ENCODE data around the gene SPAG9. TPM values are rescaled to one million over a fixed set of nuclear protein-coding genes. Genes with fewer than 3 reads are reported as not detected.
A peak's percentile ranks its signal among the peaks of the same experiment; 100 is the strongest.

SPAG9 gene
- total and polyA plus RNA-seq, 2 experiments from 2014 or later = 26.5 to 82.7 TPM

DNA sequence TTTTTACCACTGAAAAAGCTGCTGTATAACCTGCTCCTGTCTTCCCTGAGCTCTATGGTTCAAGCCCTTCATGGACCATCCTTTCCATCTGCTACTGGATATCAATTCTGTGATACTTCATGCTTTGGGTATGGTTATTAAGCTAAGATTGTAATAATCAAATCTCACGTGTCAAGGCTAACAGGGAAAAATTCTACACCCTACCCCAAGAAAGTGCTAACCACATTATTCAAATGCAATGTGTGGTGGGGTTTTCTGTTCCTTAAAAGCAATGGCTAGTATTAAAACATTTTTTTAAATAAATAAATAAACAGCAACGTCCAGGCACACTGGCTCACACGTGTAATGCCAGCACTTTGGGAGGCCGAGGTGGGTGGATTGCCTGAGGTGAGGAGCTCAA lies 65.9 kb downstream of the SPAG9 start:
- H2AFZ ChIP-seq = no peak overlapping the region
- 97% methylated on average over 4 of the region's 4 CpGs for WGBS (ENCODE audit: low lambda C conversion rate, missing lambda C conversion rate)
- no peaks in the 10 kb centered on the region for H3K9me3 ChIP-seq (ENCODE audit: low read depth)
- no peak overlapping the region for H3K4me3 ChIP-seq
- H3K27ac ChIP-seq = no peak overlapping the region
- no peak overlapping the region for H3K4me2 ChIP-seq
- H3K27me3 ChIP-seq = no peaks in the 10 kb centered on the region
- TF ChIP-seq EZH2phosphoT487 (IDR thresholded peaks at IDR 0.05; ENCODE audit: low read depth, severe bottlenecking, unreplicated experiment) = no peak
- TF ChIP-seq, protein P1, sequence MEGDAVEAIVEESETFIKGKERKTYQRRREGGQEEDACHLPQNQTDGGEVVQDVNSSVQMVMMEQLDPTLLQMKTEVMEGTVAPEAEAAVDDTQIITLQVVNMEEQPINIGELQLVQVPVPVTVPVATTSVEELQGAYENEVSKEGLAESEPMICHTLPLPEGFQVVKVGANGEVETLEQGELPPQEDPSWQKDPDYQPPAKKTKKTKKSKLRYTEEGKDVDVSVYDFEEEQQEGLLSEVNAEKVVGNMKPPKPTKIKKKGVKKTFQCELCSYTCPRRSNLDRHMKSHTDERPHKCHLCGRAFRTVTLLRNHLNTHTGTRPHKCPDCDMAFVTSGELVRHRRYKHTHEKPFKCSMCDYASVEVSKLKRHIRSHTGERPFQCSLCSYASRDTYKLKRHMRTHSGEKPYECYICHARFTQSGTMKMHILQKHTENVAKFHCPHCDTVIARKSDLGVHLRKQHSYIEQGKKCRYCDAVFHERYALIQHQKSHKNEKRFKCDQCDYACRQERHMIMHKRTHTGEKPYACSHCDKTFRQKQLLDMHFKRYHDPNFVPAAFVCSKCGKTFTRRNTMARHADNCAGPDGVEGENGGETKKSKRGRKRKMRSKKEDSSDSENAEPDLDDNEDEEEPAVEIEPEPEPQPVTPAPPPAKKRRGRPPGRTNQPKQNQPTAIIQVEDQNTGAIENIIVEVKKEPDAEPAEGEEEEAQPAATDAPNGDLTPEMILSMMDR (IDR thresholded peaks at IDR 0.05; ENCODE audit: poor library complexity) = no peak
- no peak for TF ChIP-seq EZH2 (IDR thresholded peaks at IDR 0.05; ENCODE audit: borderline replicate concordance)
- peaks cover 12% of the 10 kb centered on the region for H4K20me1 ChIP-seq (ENCODE audit: insufficient read depth, poor library complexity, severe bottlenecking)
- no peaks in the 10 kb centered on the region for H3K36me3 ChIP-seq (replicated peaks; ENCODE audit: insufficient read depth, low read depth)
- peaks cover 56% of the 10 kb centered on the region for H3K79me2 ChIP-seq
- no peak for DNase-seq (ENCODE audit: low spot score)
- H3K9me2 ChIP-seq (replicated peaks; ENCODE audit: insufficient read depth) = no peaks in the 10 kb centered on the region
- H3K4me1 ChIP-seq (ENCODE audit: insufficient read depth) = peaks cover 21% of the 10 kb centered on the region

GRCh38 chr17:51052235-51052634 lies 68.4 kb downstream of the SPAG9 start:
- no peaks in the 10 kb centered on the region for H3K9me3 ChIP-seq (ENCODE audit: low read depth)
- peaks cover 15% of the 10 kb centered on the region for H3K4me1 ChIP-seq (ENCODE audit: insufficient read depth)
- TF ChIP-seq EZH2phosphoT487 (IDR thresholded peaks at IDR 0.05; ENCODE audit: low read depth, severe bottlenecking, unreplicated experiment) (no peak), EZH2 (IDR thresholded peaks at IDR 0.05; ENCODE audit: borderline replicate concordance) (no peak)
- TF ChIP-seq, protein P1 (IDR thresholded peaks at IDR 0.05; ENCODE audit: poor library complexity) = no peak
- WGBS (ENCODE audit: low lambda C conversion rate, missing lambda C conversion rate) = 86% methylated on average over 3 of the region's 3 CpGs
- no peak overlapping the region for H3K4me2 ChIP-seq
- H3K79me2 ChIP-seq = peaks cover 38% of the 10 kb centered on the region
- no peak overlapping the region for H3K4me3 ChIP-seq
- no peak overlapping the region for H3K27ac ChIP-seq
- no peaks in the 10 kb centered on the region for H3K27me3 ChIP-seq
- no peak for DNase-seq (ENCODE audit: low spot score)
- H3K36me3 ChIP-seq (replicated peaks; ENCODE audit: insufficient read depth, low read depth) = no peaks in the 10 kb centered on the region
- H3K9me2 ChIP-seq (replicated peaks; ENCODE audit: insufficient read depth) = no peaks in the 10 kb centered on the region
- peaks cover 3% of the 10 kb centered on the region for H4K20me1 ChIP-seq (ENCODE audit: insufficient read depth, poor library complexity, severe bottlenecking)
- no peak overlapping the region for H2AFZ ChIP-seq

- DNase-seq (ENCODE audit: low spot score) = peak; percentile 30
Observed at GRCh38 chr17:51050291-51051033, 70.2 kb downstream of the SPAG9 start.

More at GRCh38 chr17:51050291-51051033, 70.2 kb downstream of the SPAG9 start:
- Histone ChIP-seq H3K4me1 (ENCODE audit: insufficient read depth) (no peaks in the 10 kb centered on the region), H3K4me2 (no peak overlapping the region), H3K36me3 (replicated peaks; ENCODE audit: insufficient read depth, low read depth) (no peaks in the 10 kb centered on the region), H2AFZ (no peak overlapping the region), H3K4me3 (no peak overlapping the region), H3K9me2 (replicated peaks; ENCODE audit: insufficient read depth) (no peaks in the 10 kb centered on the region), H3K27me3 (no peaks in the 10 kb centered on the region), H3K9me3 (ENCODE audit: low read depth) (no peaks in the 10 kb centered on the region), H3K27ac (no peak overlapping the region), H4K20me1 (ENCODE audit: insufficient read depth, poor library complexity, severe bottlenecking) (no peaks in the 10 kb centered on the region), H3K79me2 (peaks cover 31% of the 10 kb centered on the region)
- TF ChIP-seq EZH2phosphoT487 (IDR thresholded peaks at IDR 0.05; ENCODE audit: low read depth, severe bottlenecking, unreplicated experiment) (no peak), EZH2 (IDR thresholded peaks at IDR 0.05; ENCODE audit: borderline replicate concordance) (no peak)
- TF ChIP-seq, protein P1 (IDR thresholded peaks at IDR 0.05; ENCODE audit: poor library complexity) = no peak
- WGBS (ENCODE audit: low lambda C conversion rate, missing lambda C conversion rate) = 80% methylated on average over 3 of the region's 3 CpGs

All from hepatocyte (in vitro differentiated cells).